Left lung (tissue), 10 donors: ENCODE measurements around the gene IER5. TPM values are rescaled to one million over a fixed set of nuclear protein-coding genes. Genes with fewer than 3 reads are reported as not detected.

ENCODE experiments used
- ATAC-seq: fragments of 200-7000 bp; cut with Tn5 transposase; one replicate; pipeline ENCODE4 v1.9.1; 2020; ENCODE audit warnings: moderate library complexity
- DNase-seq, 4 donors: peaks; one replicate each; pipeline ENCODE4 v3.0.0-alpha.2; 2013 to 2020
- H3K27ac ChIP-seq, 2 donors: fragments of 200-600 bp; sonication (generic) in 1 of 2; one replicate each; pipeline versions ENCODE4 v1.5.0 to v1.8.0; 2020 to 2021
- H3K27me3 ChIP-seq, 2 donors: fragments of 200-600 bp; sonication (generic) in 1 of 2; one replicate each; pipeline versions ENCODE4 v1.5.0 to v1.8.0; 2020 to 2021
- H3K36me3 ChIP-seq, 2 donors: fragments of 200-600 bp; sonication (generic) in 1 of 2; one replicate each; pipeline versions ENCODE4 v1.5.0 to v1.8.0; 2020 to 2021
- H3K4me1 ChIP-seq, 2 donors: fragments of 200-600 bp; one replicate each; pipeline ENCODE4 v1.8.0; 2021
- H3K4me3 ChIP-seq, 2 donors: fragments of 200-600 bp; sonication (generic) in 1 of 2; one replicate each; pipeline versions ENCODE4 v1.5.0 to v1.8.0; 2020 to 2021; ENCODE audit warnings: mild to moderate bottlenecking in 1 of 2
- H3K9me3 ChIP-seq, 2 donors: fragments of 200-600 bp; sonication (generic) in 1 of 2; one replicate each; pipeline versions ENCODE4 v1.5.0 to v1.8.0; 2020 to 2021
- CTCF ChIP-seq, 2 donors: fragments of 200-600 bp; sonication (generic) in 1 of 2; IDR thresholded peaks; one replicate each; pipeline versions ENCODE4 v1.5.0 to v1.8.0; 2021; ENCODE audit warnings: antibody characterized with exemption in 2 of 2
- intact Hi-C, 2 donors: fragments of 100-400 bp; cut with DNase I; formaldehyde crosslinking; loops; one replicate each; pipeline versions ENCODE4 v1.11.2 to v1.14.2; 2022
- polyA plus RNA-seq, 6 donors: library from polyadenylated mRNA; unstranded; fragments of 120-200 nt; gene quantifications; one replicate each; pipeline ENCODE4 v1.2.1, GENCODE V29; 2013; ENCODE audit not compliant: insufficient read length in 6 of 6
- total RNA-seq, 2 donors: library from RNA; stranded (reverse); fragmentation: NEBNext Ultra II Directional; extraction: Animal tissue kit (Norgen Biotek cat#: 25700); gene quantifications; one replicate each; pipeline ENCODE4 v1.2.1, GENCODE V29; 2021
- donor health status: DM: no; HTN: yes; CAD: no.
- donor health status: DM: no; HTN: no; CAD: no.

IER5 gene
- total and polyA plus RNA-seq, 8 donors, result 5.3 to 26.6 (median 10.6) TPM

- intact Hi-C loops, result no loop called here
- no peak for ATAC-seq
- H3K4me1 ChIP-seq, result peaks cover 14 to 55% of the 10 kb centered on the region in 2 donors
Measured at GRCh38 chr1:181106022-181106312, 17.5 kb downstream of the IER5 start.

GRCh38 chr1:181106479-181106878 is 18.0 kb downstream of the IER5 start:
- no peak for TF ChIP-seq CTCF (IDR thresholded peaks at IDR 0.05)
- no peak overlapping the region for H3K4me3 ChIP-seq
- peaks cover 14 to 53% of the 10 kb centered on the region in 2 donors for H3K4me1 ChIP-seq
- no peaks in the 10 kb centered on the region for H3K9me3 ChIP-seq
- intact Hi-C loops, result no loop called here
- no peaks in the 10 kb centered on the region for H3K36me3 ChIP-seq
- ATAC-seq, result no peak
- DNase-seq, result no peak
- H3K27me3 ChIP-seq, result peaks cover 0 to 11% of the 10 kb centered on the region in 2 donors
- peak overlapping the region in 1 of 2 donors; percentile 93 for H3K27ac ChIP-seq

More at GRCh38 chr1:181106022-181106312, 17.5 kb downstream of the IER5 start:
- DNase-seq, result no peak
- H3K27me3 ChIP-seq, result peaks cover 0 to 11% of the 10 kb centered on the region in 2 donors
- TF ChIP-seq CTCF (IDR thresholded peaks at IDR 0.05), result no peak
- H3K27ac ChIP-seq, result peak overlapping the region; percentile 44 to 93
- H3K4me3 ChIP-seq, result peak overlapping the region in 1 of 2 donors; percentile 67
- no peaks in the 10 kb centered on the region for H3K36me3 ChIP-seq
- no peaks in the 10 kb centered on the region for H3K9me3 ChIP-seq

- no peak overlapping the region for H3K4me3 ChIP-seq
- H3K27me3 ChIP-seq, result peaks cover 0 to 11% of the 10 kb centered on the region in 2 donors
- peak overlapping the region in 1 of 2 donors; percentile 93 for H3K27ac ChIP-seq
- no peak for DNase-seq
- no peaks in the 10 kb centered on the region for H3K9me3 ChIP-seq
- intact Hi-C loops, result no loop called here
- no peak for TF ChIP-seq CTCF (IDR thresholded peaks at IDR 0.05)
- peaks cover 16 to 54% of the 10 kb centered on the region in 2 donors for H3K4me1 ChIP-seq
- ATAC-seq, result no peak
- H3K36me3 ChIP-seq, result no peaks in the 10 kb centered on the region
Measured at GRCh38 chr1:181107711-181108110, 19.2 kb downstream of the IER5 start.

GRCh38 chr1:181108304-181108867 is 19.9 kb downstream of the IER5 start:
- intact Hi-C loops, result no loop called here
- H3K27ac ChIP-seq, result no peak overlapping the region
- ATAC-seq (no peak), DNase-seq (no peak)
- peaks cover 22 to 54% of the 10 kb centered on the region in 2 donors for H3K4me1 ChIP-seq
- no peaks in the 10 kb centered on the region for H3K9me3 ChIP-seq
- no peak for TF ChIP-seq CTCF (IDR thresholded peaks at IDR 0.05)
- H3K27me3 ChIP-seq, result peaks cover 0 to 11% of the 10 kb centered on the region in 2 donors
- no peaks in the 10 kb centered on the region for H3K36me3 ChIP-seq
- no peak overlapping the region for H3K4me3 ChIP-seq

- intact Hi-C loops, result no loop called here
- H3K4me1 ChIP-seq, result peaks cover 13 to 44% of the 10 kb centered on the region in 2 donors
- no peaks in the 10 kb centered on the region for H3K36me3 ChIP-seq
- H3K9me3 ChIP-seq, result no peaks in the 10 kb centered on the region
- no peak for DNase-seq
- no peak for TF ChIP-seq CTCF (IDR thresholded peaks at IDR 0.05)
- ATAC-seq, result no peak
- H3K27ac ChIP-seq, result no peak overlapping the region
- no peak overlapping the region for H3K4me3 ChIP-seq
- peaks cover 0 to 11% of the 10 kb centered on the region in 2 donors for H3K27me3 ChIP-seq
Measured at GRCh38 chr1:181110013-181110412, 21.5 kb downstream of the IER5 start.
